Right forelimb (tissue), 1 donor: ENCODE measurements around the gene LRRC47.
"Not testable (repeated sequence)": the region's sequence is repeated elsewhere in the genome, so short reads cannot be mapped to it uniquely, and the experiment has no call there.

Source experiments
- DNase-seq: peaks from one replicate; pipeline ENCODE4 v3.0.0-alpha.2; 2018

Gene LRRC47

GRCh38 chr1:3814771-3815561 is 18.7 kb upstream of the LRRC47 start:
- DNase-seq: no peak

GRCh38 chr1:3814065-3814464 is 17.8 kb upstream of the LRRC47 start:
- DNase-seq: no peak

GRCh38 chr1:3811595-3811911 is 15.3 kb upstream of the LRRC47 start:
- DNase-seq: no peak

- not testable (repeated sequence) for DNase-seq
Measured at GRCh38 chr1:3810149-3810761, 14.0 kb upstream of the LRRC47 start.

- no peak for DNase-seq
Measured at GRCh38 chr1:3809680-3810079, 13.4 kb upstream of the LRRC47 start.

- no peak for DNase-seq
Measured at GRCh38 chr1:3807769-3808168, 11.5 kb upstream of the LRRC47 start.

- DNase-seq: no peak
Measured at GRCh38 chr1:3805038-3805437, 8.7 kb upstream of the LRRC47 start.

- not testable (repeated sequence) for DNase-seq
Measured at GRCh38 chr1:3804627-3804944, 8.3 kb upstream of the LRRC47 start.

GRCh38 chr1:3803905-3804626 is 7.8 kb upstream of the LRRC47 start:
- DNase-seq: no peak

GRCh38 chr1:3800795-3801194 is 4.5 kb upstream of the LRRC47 start:
- not testable (repeated sequence) for DNase-seq

GRCh38 chr1:3799976-3800685 is 3.8 kb upstream of the LRRC47 start:
- DNase-seq: no peak

GRCh38 chr1:3795453-3796214 is 664 bp downstream of the LRRC47 start:
- no peak for DNase-seq

- no peak for DNase-seq
Measured at GRCh38 chr1:3790952-3791351, 5.3 kb downstream of the LRRC47 start.

- no peak for DNase-seq
Measured at GRCh38 chr1:3790500-3790923, 5.8 kb downstream of the LRRC47 start.

GRCh38 chr1:3789421-3790300 is 6.6 kb downstream of the LRRC47 start:
- DNase-seq: no peak

- no peak for DNase-seq
Measured at GRCh38 chr1:3788756-3789420, 7.4 kb downstream of the LRRC47 start.

GRCh38 chr1:3787745-3788605 is 8.3 kb downstream of the LRRC47 start:
- DNase-seq: no peak

- no peak for DNase-seq
Measured at GRCh38 chr1:3787349-3787715, 9.0 kb downstream of the LRRC47 start.

GRCh38 chr1:3786468-3787348 is 9.6 kb downstream of the LRRC47 start:
- DNase-seq: no peak
